HepG2 (cell line): ENCODE measurements around the gene ABCC3. TPM values are rescaled to one million over a fixed set of nuclear protein-coding genes. Genes with fewer than 3 reads are reported as not detected.
A peak's percentile ranks its signal among the peaks of the same experiment; 100 is the strongest.

Experiments
- BHLHE40 ChIP-seq: IDR thresholded peaks from 2 replicates; pipeline ENCODE4 v1.6.1; 2011; ENCODE audit warnings: low read length, improper control_type of control experiment
- CC2D1A ChIP-seq: sonication (generic); formaldehyde crosslinking; IDR thresholded peaks from 2 replicates; pipeline ENCODE4 v1.8.1; 2023; ENCODE audit warnings: mild to moderate bottlenecking, missing genetic modification reagents
- GATAD1 ChIP-seq: IDR thresholded peaks from 2 replicates; pipeline ENCODE4 v1.6.1; 2016; ENCODE audit warnings: missing genetic modification reagents, missing compliant biosample characterization
- HDAC1 ChIP-seq: sonication (generic); formaldehyde crosslinking; IDR thresholded peaks from 2 replicates; pipeline ENCODE4 v1.5.1; 2020; ENCODE audit warnings: mild to moderate bottlenecking, missing genetic modification reagents
- HNF4A ChIP-seq: sonication (generic); formaldehyde crosslinking; IDR thresholded peaks from 2 replicates; pipeline ENCODE4 v1.4.0; 2020; ENCODE audit warnings: missing genetic modification reagents
- RARA ChIP-seq: IDR thresholded peaks from 2 replicates; pipeline ENCODE4 v1.6.1; 2016; ENCODE audit warnings: missing genetic modification reagents, missing compliant biosample characterization
- RNF2 ChIP-seq: fragments of 450-650 bp; conservative IDR thresholded peaks from 2 replicates; pipeline ENCODE4 v1.6.1; 2016; ENCODE audit warnings: low read depth
- SOX13 ChIP-seq, 3 experiments: fragments of 450-650 bp in 1 of 3; sonication (generic) in 1 of 3; formaldehyde crosslinking in 1 of 3; IDR thresholded peaks in 2 of 3; conservative IDR thresholded peaks in 1 of 3; 2 replicates each; pipeline versions ENCODE4 v1.5.0 to v1.6.1; 2016 to 2020; ENCODE audit warnings: antibody characterized with exemption in 1 of 3, mild to moderate bottlenecking in 1 of 3, missing compliant biosample characterization in 1 of 3, missing genetic modification reagents in 1 of 3, moderate library complexity in 1 of 3
- SP1 ChIP-seq, 2 experiments: fragments of 450-650 bp in 1 of 2; sonication (generic) in 1 of 2; formaldehyde crosslinking in 1 of 2; IDR thresholded peaks; 2 replicates each; pipeline versions ENCODE4 v1.4.0 to v1.6.1; 2016 to 2020; ENCODE audit warnings: missing genetic modification reagents in 1 of 2
- SP5 ChIP-seq: IDR thresholded peaks from 2 replicates; pipeline ENCODE4 v1.6.1; 2016; ENCODE audit warnings: low read depth, borderline replicate concordance
- ZBTB7A ChIP-seq: sonication (generic); formaldehyde crosslinking; IDR thresholded peaks from 2 replicates; pipeline ENCODE4 v1.8.0; 2022; ENCODE audit warnings: mild to moderate bottlenecking, missing genetic modification reagents
- ZMYM4 ChIP-seq: sonication (generic); formaldehyde crosslinking; IDR thresholded peaks from 2 replicates; pipeline ENCODE4 v1.8.1; 2023; ENCODE audit warnings: mild to moderate bottlenecking, missing genetic modification reagents
- ZNF33B ChIP-seq: sonication (generic); formaldehyde crosslinking; IDR thresholded peaks from 2 replicates; pipeline ENCODE4 v1.5.1; 2020; ENCODE audit warnings: mild to moderate bottlenecking, missing genetic modification reagents
- polyA plus RNA-seq, 8 experiments: library from polyadenylated mRNA; depleted of rRNA in 3 of 8; stranded (reverse) in 7 of 8; unstranded in 1 of 8; fragments of >200 nt; fragmentation: Illumina TruSeq in 4 of 8; extraction: Trizol in 4 of 8; gene quantifications; 2 replicates each; pipeline versions ENCODE4 v1.2.1 to v1.2.3, GENCODE V29; 2011 to 2016; ENCODE audit warnings: low read depth in 4 of 8, missing spikeins in 1 of 8, mixed read lengths in 1 of 8; ENCODE audit not compliant: insufficient read depth in 1 of 8
- total RNA-seq, 5 experiments: library from RNA; depleted of rRNA; stranded (reverse); fragments of >200 nt; fragmentation: Illumina TruSeq; extraction: Trizol; gene quantifications; 2 replicates each; pipeline ENCODE4 v1.2.3, GENCODE V29; 2016; ENCODE audit warnings: low read depth in 1 of 5
- TF ChIP-seq, protein P1 (sequence below): sonication (generic); formaldehyde crosslinking; IDR thresholded peaks from 2 replicates; pipeline ENCODE4 v1.8.0; 2022; ENCODE audit warnings: low read depth, missing genetic modification reagents
- TF ChIP-seq, protein P2 (sequence below): IDR thresholded peaks from 2 replicates; pipeline ENCODE4 v1.6.1; 2016; ENCODE audit warnings: missing compliant biosample characterization, missing genetic modification reagents, borderline replicate concordance

The ABCC3 gene
- total and polyA plus RNA-seq, 2 of the 13 experiments (the other 11 are each of a cell fraction or from before 2014, with no cell fraction given): 25.2 to 50.7 TPM

DNA sequence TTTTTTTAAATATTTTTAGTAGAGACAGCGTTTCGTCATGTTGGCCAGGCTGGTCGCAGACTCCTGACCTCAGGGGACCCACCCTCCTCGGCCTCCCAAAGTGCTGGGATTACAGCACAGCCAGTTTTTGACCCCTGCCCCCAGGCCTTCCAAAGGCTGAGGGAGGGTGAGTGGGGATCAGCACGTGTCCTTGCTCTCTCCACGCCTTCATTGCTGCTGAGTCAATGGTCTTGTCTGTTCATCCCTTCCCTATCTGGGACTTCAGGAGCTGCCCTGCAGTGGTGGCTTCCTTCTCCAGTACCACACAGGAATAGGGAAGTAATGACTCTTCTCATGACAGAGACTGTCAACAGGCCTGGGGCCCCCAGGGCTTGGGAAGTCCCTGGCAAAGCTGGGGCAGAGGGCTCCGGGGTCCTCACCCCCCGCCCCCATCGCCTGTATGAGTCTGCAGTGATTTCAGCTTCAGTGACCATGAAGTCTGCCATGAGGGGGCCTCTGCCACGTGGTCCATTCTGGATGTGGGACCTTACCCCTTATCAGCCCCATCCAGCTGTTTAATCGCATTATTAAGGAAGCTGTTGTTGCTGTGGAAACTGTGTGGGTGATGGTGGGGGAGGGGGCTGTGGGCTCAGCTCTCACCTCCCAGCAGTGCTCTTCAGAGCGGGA, 6.1 kb downstream of the ABCC3 start (continued):
- TF ChIP-seq SOX13 (IDR thresholded peaks at IDR 0.05) (no peak), SOX13 (CRISPR knock-in tag; conservative IDR thresholded peaks at IDR 0.05 in 1 of 2, IDR thresholded peaks at IDR 0.05 in 1 of 2) (peak in 1 of 2 experiments; percentile 64; a peak in 1 of 4 replicates), GATAD1 (CRISPR knock-in tag) (0 out of 2 replicates have a peak, but pooled peaks have one; percentile 38), ZNF33B (CRISPR knock-in tag) (0 out of 2 replicates have a peak, but pooled peaks have one; percentile 58), HDAC1 (CRISPR knock-in tag) (peak; percentile 72), RNF2 (0 out of 2 replicates have a peak, but pooled peaks have one; percentile 17), SP5 (CRISPR knock-in tag) (peak; percentile 63; the same call in 1 of the 2 replicates), ZMYM4 (CRISPR knock-in tag) (peak; percentile 64), SP1 (IDR thresholded peaks at IDR 0.05) (no peak), SP1 (CRISPR knock-in tag; IDR thresholded peaks at IDR 0.05) (no peak), RARA (peak; percentile 94), BHLHE40 (peak; percentile 85), ZBTB7A (CRISPR knock-in tag) (peak; percentile 70; the same call in 1 of the 2 replicates), HNF4A (CRISPR knock-in tag) (peak; percentile 92), CC2D1A (CRISPR knock-in tag) (0 out of 2 replicates have a peak, but pooled peaks have one; percentile 42)
- TF ChIP-seq, protein P1, sequence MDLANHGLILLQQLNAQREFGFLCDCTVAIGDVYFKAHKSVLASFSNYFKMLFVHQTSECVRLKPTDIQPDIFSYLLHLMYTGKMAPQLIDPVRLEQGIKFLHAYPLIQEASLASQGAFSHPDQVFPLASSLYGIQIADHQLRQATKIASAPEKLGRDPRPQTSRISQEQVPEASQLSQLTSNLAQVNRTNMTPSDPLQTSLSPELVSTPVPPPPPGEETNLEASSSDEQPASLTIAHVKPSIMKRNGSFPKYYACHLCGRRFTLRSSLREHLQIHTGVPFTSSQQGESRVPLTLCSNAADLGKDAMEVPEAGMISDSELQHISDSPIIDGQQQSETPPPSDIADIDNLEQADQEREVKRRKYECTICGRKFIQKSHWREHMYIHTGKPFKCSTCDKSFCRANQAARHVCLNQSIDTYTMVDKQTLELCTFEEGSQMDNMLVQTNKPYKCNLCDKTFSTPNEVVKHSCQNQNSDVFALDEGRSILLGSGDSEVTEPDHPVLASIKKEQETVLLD (CRISPR knock-in tag): 0 out of 2 replicates have a peak, but pooled peaks have one; percentile 14
- TF ChIP-seq, protein P2, sequence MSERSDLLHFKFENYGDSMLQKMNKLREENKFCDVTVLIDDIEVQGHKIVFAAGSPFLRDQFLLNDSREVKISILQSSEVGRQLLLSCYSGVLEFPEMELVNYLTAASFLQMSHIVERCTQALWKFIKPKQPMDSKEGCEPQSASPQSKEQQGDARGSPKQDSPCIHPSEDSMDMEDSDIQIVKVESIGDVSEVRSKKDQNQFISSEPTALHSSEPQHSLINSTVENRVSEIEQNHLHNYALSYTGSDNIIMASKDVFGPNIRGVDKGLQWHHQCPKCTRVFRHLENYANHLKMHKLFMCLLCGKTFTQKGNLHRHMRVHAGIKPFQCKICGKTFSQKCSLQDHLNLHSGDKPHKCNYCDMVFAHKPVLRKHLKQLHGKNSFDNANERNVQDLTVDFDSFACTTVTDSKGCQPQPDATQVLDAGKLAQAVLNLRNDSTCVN (CRISPR knock-in tag): peak; percentile 23; the same call in 1 of the 2 replicates
